ENCODE results near the gene GRAMD2A.

GRAMD2A gene

DNA sequence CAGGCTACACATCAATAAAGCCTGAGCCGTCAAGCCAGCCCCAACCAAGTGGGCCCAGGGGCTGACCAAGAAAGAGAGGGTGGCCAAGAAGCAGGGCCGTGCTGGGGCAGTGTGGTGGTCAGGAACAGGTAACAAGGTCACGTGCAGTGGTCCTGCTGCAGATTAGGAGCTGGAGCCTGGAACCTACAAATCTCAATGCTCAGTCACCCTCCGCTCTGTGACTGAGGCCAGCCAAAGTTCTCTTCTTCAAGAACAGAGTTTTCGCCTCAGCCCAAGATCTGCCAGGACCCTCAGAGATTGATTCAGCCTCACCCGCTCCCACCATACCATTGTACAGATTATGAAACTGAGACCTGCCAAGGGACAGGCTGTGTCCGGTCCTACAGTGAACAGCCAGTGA lies 26.9 kb downstream of the GRAMD2A start:
- no peak overlapping the region for H3K4me3 ChIP-seq (ENCODE audit: low read depth, low read length)
- no peak for DNase-seq (ENCODE audit: low read depth)

- H3K4me3 ChIP-seq (ENCODE audit: low read depth, low read length): no peak overlapping the region
- DNase-seq (ENCODE audit: low read depth): no peak
Measured at GRCh38 chr15:72169921-72170611, 27.5 kb downstream of the GRAMD2A start.

GRCh38 chr15:72169236-72169920 lies 28.2 kb downstream of the GRAMD2A start:
- DNase-seq (ENCODE audit: low read depth): no peak
- H3K4me3 ChIP-seq (ENCODE audit: low read depth, low read length): no peak overlapping the region

- no peak overlapping the region for H3K4me3 ChIP-seq (ENCODE audit: low read depth, low read length)
- DNase-seq (ENCODE audit: low read depth): no peak
Measured at GRCh38 chr15:72168808-72169190, 28.8 kb downstream of the GRAMD2A start.

DNA sequence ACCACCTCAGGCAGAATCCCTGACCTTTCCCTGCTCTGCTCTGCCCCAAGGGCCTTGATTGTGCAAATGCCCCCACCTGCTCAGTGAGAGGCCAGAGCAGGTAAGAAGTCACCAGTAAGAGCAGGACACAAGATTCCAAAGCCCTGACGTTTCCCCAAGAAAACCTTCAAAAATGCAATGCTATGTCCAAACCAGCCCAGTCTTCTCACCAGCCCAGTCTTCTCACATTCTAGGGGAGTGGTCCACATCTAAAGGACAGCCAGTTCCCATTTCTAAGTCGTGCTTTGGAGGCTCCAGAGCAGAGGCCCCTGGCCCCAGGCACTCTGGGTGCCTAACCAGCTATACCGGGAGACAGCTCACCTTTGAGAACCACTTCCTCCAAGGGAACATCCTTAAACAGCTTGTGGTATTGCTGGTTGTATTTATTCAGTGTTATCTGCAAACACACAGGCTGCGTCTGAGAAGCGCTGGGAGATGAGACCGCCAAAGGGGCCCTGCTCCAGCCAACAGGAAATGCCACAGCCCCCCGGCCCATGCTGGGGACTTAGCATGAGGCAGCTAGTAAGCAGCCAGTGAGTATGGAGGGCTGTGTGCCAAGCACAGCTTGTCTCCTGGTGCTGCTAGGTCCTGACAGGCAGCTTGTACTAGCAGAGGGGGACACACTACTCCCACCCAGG lies 29.3 kb downstream of the GRAMD2A start:
- no peak overlapping the region for H3K4me3 ChIP-seq (ENCODE audit: low read depth, low read length)
- DNase-seq (ENCODE audit: low read depth): no peak

- DNase-seq (ENCODE audit: low read depth): no peak
- no peak overlapping the region for H3K4me3 ChIP-seq (ENCODE audit: low read depth, low read length)
Measured at GRCh38 chr15:72167445-72167844, 30.1 kb downstream of the GRAMD2A start.

- H3K4me3 ChIP-seq (ENCODE audit: low read depth, low read length): no peak overlapping the region
- DNase-seq (ENCODE audit: low read depth): no peak
Measured at GRCh38 chr15:72166716-72167417, 30.7 kb downstream of the GRAMD2A start.

DNA sequence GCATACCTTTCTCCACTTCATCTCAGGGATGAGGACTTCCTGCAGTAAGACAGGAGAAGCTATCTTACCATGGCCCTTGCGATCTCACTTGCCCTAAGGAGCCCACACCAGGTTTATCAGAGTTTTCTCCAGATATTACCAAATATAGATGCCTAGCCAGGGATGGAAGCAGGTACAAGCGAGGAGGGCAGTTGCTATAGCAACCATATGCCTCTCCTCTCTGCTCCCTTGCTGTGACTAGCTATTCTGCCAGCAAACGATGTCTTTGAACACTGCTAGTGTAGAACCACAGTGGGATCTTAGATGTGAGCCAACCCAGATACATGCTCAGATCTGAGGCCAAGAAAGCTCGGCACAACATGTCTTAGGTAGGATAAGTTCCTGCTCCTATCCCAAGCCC lies 33.9 kb downstream of the GRAMD2A start:
- no peak overlapping the region for H3K4me3 ChIP-seq (ENCODE audit: low read depth, low read length)
- DNase-seq (ENCODE audit: low read depth): no peak

GRCh38 chr15:72162569-72162968 lies 35.0 kb downstream of the GRAMD2A start:
- no peak for DNase-seq (ENCODE audit: low read depth)
- no peak overlapping the region for H3K4me3 ChIP-seq (ENCODE audit: low read depth, low read length)

- DNase-seq (ENCODE audit: low read depth): no peak
- H3K4me3 ChIP-seq (ENCODE audit: low read depth, low read length): no peak overlapping the region
Measured at GRCh38 chr15:72161361-72162132, 36.0 kb downstream of the GRAMD2A start.

DNA sequence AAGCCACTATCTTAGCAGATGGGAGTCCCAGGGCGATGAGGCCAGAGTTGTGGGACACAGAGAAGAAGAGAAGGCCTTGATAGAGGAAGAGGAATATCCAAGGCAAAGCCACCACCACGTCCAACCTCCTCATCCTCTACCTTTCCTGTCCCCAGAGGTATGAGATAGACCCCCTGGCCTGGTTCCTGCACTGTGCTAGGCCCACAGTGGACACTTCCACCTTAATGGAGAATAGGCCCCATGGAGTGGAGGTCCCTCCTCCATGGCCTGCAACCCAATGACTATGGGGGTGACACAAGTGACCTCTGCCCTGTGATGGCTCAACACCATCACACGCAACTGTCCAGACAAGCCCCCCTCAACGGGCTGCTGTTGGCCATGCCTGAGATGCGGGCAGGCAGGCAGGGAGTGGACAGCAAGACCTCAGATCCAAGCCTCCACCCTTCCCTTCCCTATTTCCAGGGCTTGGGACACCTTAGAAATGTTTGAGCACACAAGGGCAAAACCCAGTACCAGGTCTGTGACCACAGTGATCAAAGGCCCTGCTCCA lies 36.8 kb downstream of the GRAMD2A start:
- H3K4me3 ChIP-seq (ENCODE audit: low read depth, low read length): no peak overlapping the region
- no peak for DNase-seq (ENCODE audit: low read depth)

DNA sequence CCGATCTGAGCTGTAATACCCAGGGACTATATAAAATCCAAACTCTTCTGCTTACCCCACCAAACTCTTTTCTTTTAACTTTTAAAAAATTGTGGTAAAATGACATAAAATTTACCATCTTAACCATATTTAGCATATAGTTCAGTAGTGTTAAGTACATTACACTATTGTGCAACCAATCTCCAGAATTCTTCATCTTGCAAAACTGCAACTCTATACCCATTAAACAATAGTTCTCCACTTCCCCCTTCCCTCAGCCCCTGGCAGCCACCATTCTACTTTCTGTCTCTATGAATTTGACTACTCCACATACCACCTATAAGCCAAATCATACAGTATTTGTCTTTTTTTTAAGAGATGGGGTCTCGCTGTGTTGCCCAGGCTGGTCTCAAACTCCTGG lies 40.7 kb downstream of the GRAMD2A start:
- no peak overlapping the region for H3K4me3 ChIP-seq (ENCODE audit: low read depth, low read length)
- DNase-seq (ENCODE audit: low read depth): no peak

DNA sequence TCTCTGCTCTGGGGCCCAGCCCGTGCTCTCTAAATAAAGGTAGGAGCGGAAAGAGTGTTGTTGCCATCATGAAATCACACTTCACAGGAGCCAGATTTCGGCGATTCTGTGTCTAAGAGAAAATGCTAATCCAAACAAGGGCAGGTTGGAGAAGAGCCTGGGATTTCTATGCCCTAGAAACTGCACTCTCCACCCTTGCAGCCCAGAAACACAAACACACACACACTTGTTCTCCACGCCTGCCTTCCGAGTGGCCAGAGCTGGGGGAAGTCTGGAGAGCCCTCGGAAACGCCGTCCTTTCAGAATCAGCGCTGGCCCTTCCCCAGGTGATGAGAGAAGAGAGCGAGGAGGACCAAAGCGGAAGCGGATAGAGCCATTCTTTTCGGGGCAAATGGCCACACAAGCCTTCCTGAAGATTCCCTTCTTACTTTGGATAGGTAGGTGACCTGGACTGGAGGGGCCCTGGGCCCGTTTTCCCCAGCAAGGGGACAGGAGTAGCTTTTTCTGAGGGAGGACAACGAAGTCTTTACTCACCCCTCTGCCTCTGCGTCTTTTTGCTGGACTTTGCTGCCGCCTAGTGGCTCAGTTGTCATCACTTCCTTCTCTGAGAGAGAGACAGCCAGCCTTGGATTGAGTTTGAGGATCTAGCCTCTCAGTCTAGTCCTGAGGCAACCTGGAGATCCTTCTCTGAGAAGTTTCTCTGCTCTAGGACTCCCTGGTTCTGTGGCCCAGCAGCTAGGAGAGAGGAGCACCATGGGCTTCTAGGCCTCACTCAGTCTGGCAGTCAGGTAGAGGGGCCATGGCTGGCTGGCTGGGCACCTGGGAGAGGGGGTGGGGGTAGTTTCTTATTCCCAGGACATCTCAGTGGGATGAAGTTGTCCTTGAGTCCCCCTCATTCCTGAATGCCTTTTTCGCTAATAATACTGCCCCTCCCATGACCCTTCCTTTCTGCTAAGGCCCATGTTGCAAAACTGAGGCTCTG lies 41.7 kb downstream of the GRAMD2A start:
- peak overlapping the region; percentile 39 for H3K4me3 ChIP-seq (ENCODE audit: low read depth, low read length)
- peak; percentile 31 for DNase-seq (ENCODE audit: low read depth)

DNA sequence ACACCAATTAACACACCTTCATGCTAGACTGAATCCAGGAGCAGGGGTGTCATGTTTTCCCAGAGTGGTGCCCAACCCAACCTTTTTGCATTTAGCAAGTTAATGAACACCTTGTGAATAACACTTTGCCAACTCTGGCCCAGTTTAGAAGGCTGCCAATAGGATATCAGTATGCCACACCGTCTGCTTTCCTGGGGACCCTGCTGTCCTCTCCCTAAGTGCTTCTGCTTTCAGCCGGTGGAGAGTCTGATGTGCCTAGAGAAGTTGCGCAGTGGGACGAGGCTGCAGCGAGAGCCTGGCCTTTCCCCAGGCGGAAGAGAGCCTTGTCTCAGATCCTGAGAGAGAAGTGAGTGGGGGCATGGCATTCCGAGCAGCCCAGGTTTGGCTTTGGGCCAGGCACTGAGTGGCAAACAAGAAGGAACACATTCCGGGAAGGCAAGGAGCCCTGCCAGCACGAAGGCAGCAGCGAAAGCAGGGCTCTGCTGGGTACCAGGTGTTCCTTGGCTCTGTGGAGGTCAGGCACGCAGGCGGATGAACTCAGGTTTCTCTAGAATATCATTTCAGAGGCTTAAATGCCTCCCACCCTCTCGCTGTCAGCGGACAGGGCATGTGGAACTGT lies 42.5 kb downstream of the GRAMD2A start:
- no peak for DNase-seq (ENCODE audit: low read depth)

DNA sequence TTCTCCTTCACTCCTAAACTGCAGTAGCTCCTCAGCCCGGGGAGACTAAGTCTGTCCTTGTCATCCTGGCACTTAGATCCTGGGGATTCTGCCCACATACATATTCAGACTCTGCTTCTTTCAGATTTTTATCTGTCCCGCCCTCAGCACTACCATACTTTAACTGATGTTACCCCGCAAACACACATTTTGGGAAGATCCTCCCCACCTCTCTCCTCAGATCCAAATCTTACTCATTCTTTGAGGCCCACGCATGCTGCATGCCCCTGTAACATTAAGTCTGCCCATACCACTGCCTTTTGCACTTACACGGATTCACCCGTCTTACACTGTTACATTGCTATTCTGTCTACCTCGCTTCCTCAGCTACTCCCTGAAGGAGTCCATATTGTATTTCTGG lies 43.3 kb downstream of the GRAMD2A start:
- no peak for DNase-seq (ENCODE audit: low read depth)
- H3K4me3 ChIP-seq (ENCODE audit: low read depth, low read length): no peak overlapping the region

More for the DNA sequence above, 42.5 kb downstream of the GRAMD2A start:
- H3K4me3 ChIP-seq (ENCODE audit: low read depth, low read length): peak overlapping the region; percentile 39

- DNase-seq (ENCODE audit: low read depth): no peak
- no peak overlapping the region for H3K4me3 ChIP-seq (ENCODE audit: low read depth, low read length)
Measured at GRCh38 chr15:72153269-72154000, 44.2 kb downstream of the GRAMD2A start.

- H3K4me3 ChIP-seq (ENCODE audit: low read depth, low read length): no peak overlapping the region
- DNase-seq (ENCODE audit: low read depth): no peak
Measured at GRCh38 chr15:72147418-72147817, 50.2 kb downstream of the GRAMD2A start.

All from skeletal muscle cell (primary cell).